Measurements from ENCODE around the gene SEC14L5.

Gene SEC14L5

DNA sequence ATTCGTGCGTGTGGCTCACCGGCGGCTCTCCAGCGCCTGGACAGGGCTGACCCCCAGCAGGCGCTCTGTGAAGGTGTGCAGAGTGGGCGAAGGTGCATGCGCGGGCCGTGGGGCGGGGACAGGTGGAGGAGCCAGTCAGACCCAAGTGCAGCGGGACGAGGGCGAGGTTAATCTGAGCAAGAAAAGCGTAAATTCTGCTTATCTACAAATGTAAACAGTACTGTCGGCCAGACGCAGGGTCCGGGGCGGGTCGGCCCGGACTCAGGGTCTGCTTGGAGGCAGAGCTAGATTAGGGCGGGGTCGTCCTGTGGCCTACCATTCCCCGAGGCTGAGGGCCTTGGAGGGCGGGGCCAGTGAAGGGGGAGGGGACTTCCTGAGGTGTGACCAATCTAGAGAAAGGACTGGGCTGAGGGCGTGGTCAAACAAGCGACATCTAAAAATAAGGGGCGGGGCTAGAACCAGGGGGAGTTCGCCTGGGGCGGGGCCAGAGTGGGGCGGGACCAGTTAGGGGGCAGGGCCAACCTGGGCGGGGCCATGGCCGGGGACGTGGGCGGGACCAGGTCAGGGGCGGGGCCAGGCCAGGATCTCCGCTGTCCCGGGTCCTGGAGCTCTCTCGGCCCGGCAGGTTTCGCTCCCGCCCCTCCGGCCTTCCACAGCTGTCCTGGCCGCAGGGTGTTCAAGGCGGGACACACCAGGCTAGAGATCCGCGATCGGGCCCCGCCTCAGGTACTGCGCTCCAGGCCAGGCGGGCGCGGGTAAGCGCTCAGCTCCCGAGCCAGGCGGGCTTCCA, at the start of gene SEC14L5:
SEC14L5 (plus strand) TSS at position 611 of the 790 bp plus-strand sequence. CDS start 994 bp downstream, outside the sequence.
- in situ Hi-C loops (cut with HindIII; ENCODE audit: low sequenced_read_pairs), result no loop called here

DNA sequence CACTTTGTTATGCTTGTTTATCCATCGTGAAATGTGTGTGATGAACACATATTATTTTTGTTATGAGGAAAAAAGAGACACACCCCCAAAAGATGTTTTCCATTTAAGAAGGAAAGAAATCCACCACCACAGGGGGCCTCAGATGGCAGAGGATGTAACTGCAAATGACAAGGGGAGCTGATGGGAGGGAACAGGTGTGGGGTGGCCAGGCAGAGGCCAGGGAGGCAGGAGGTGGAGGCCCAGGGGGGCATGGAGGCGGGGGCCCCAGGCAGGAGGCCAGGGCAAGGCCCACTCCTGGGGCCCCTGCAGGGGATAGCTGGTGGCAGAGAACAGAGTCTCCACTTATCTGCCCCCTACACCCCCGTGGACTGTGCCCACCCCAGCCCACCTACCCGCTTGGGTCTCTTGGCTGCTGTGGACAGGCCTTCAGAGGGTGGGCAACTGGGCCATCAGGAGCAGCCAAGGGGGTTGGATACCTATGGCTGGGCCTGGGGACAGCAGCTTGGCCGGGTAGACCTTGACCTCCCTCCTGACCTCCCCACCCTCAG, 49.2 kb upstream of the SEC14L5 start:
- in situ Hi-C loops (cut with HindIII; ENCODE audit: low sequenced_read_pairs), result no loop called here

DNA sequence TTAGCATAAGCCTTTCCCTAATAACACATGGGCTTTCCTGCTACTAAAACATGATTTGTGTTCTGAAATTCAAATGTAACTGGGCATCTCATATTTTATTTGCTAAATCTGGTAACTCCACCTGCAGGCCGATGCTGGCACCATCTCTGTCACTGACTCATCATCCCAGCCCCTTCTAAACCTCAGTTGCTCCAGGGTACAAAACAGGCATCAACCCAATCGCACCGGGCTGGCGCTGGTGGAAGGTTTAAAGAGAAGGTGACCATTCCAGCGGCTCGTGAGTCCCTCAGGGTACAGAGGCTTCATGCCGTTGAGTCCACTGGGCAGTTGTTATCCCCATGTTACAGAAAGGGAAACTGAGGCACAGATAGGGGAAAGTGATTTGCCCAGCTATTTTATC, 48.3 kb upstream of the SEC14L5 start:
- in situ Hi-C loops (cut with HindIII; ENCODE audit: low sequenced_read_pairs), result no loop called here

GRCh38 chr16:4910828-4911227, 47.3 kb upstream of the SEC14L5 start:
- in situ Hi-C loops (cut with HindIII; ENCODE audit: low sequenced_read_pairs), result no loop called here

DNA sequence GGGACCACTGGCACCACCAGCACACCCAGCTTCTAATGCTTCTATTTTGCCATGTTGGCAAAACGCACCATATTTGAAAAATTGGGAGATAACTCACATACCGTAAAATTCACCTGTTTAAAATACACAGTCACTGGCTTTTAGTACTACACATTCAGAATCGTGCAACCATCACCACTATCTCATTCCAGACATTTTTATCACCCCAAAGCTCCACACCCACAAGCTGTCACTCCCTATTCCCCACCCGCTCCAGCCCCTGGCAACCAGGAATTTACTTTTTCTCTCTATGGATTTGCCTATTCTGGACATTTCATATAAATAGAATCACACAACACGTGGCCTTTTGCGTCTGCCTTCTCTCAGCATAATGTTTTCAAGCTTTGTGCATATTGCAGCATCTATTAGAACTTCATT, 46.2 kb upstream of the SEC14L5 start:
- in situ Hi-C loops (cut with HindIII; ENCODE audit: low sequenced_read_pairs), result no loop called here

- in situ Hi-C loops (cut with HindIII; ENCODE audit: low sequenced_read_pairs), result no loop called here
These were observed 44.9 kb upstream of the SEC14L5 start for GRCh38 chr16:4913130-4913773.

DNA sequence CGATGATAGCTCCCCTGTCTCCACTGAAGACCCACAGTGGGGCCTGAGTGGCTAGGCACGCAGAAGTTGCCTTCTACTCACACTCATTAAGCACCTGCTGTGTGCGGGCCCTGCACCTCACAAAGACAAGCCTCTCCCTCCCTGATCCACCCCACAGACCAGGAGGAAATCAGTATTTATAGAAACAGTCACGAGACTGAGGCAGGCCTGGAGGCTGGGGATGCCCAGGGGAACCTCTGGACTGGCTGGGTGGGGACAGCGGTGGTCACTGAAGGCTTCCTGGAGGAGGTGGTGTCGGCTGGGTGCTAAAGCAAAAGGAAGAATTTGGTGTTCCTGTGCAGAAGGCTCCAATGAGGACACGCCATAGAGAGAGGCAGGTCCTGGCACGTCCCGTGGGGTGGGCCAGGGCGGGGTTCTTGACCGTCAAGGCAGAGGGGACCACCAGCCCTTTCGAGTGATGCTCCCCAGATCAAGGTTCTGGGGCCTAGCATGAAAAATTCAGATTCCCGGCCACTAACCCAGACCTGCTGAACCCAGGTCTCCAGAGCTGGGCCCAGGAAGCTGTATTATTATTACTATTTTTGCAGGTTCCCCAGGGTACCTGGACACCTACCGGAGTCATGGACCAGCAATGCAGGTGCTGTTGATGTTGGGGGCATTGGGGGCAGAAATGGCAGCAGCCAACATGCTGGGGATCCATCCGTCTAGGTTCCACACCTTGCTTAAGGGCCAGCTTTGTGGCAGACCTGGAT, 44.2 kb upstream of the SEC14L5 start:
- in situ Hi-C loops (cut with HindIII; ENCODE audit: low sequenced_read_pairs), result no loop called here

DNA sequence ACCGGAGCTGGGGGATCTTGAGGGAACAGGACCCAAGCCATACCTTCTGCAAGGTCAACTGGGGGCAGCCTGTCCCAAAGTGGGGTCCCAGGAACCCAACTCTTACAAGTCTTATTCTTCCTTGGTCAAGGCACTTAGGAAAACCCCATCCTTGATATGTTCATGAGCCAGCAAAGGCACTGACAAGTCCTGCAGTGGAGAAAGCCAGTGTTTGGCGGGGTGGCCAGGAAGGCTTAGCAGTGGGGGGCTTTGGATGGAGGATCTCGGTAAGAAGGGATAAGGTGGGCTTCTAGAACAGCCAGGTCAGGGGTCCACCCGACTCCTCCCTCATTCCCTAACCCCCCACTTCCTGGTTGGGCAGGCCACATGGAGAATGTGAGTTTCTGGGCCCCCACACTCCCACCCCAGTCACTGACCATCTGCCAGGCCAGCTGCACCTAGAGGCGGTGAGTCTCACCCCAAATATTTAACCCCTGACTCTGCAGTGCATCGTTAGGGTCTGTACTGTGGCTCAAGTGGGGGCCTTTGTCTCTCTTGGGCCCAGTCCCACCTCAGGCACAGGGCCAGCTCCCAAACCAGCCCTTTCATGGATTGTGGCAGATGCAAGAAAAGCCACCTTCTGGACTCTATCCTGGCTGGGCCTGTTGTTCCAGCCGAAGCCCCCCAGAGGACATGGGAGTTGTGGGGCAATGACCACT, 43.5 kb upstream of the SEC14L5 start:
- in situ Hi-C loops (cut with HindIII; ENCODE audit: low sequenced_read_pairs), result no loop called here

DNA sequence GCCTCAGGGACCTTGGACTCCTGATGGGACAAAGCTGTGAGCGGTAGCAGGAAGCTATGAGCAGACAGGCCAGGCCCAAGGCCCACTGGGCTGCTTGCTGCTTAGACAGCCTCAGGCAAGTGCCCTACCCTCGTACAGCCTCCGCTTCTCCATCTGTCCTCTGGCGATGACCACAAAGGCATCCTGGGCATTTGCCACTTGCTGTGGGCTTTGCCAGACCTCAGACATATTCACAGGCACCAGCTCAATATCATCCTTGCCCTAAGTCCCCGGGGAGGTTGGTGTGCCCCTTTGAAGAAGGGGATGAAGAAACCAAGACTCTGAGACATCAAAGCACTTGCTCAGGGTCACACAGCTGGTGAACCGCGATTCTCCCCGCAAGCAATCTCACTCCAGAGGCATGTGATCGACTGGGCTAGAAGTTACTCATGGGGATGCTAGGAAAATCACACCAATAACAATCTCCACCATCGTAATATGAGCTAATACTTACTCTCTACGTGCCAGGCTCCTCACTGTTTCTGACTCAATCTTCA, 42.8 kb upstream of the SEC14L5 start:
- in situ Hi-C loops (cut with HindIII; ENCODE audit: low sequenced_read_pairs), result no loop called here

DNA sequence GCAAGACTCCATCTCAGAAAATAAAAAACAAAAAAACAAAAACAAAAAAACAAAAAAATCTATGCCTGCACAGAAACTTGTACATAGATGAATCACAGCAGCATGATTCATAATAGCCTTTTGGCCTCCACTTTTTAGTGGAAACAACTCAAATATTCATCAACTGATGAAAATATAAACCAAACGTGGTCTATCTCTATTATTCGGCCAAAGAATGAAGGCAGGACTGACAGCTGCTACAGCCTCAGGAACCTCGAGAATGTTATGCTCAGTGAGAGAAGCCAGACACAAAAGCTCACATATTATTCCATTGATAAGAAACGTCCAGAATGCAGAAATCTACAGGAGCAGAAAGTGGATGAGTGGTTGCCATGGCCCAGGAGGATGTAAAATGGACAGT, 41.0 kb upstream of the SEC14L5 start:
- in situ Hi-C loops (cut with HindIII; ENCODE audit: low sequenced_read_pairs), result no loop called here

DNA sequence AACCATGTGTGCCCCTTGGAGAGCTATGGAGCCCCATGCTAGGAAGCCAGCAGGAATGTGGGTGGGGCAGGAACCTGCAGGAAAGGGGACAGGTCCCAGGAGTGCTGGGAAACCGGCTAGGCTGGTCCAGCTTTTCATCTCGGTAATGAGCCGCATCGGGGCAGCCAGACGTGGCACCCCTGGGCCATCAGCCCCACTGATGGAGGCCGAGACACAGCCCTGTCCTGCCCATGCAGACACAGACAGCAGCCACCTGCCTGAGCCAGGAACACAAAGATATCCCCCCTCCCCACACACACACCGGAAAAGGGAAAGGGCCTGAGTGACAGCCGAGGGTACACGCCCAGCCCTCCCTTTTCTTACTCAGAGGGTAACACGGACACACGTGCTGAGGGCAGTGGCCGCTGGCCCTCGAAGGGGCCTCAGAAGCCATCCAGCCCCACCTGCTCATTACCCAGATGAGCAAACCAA, 39.3 kb upstream of the SEC14L5 start:
- in situ Hi-C loops (cut with HindIII; ENCODE audit: low sequenced_read_pairs), result no loop called here

DNA sequence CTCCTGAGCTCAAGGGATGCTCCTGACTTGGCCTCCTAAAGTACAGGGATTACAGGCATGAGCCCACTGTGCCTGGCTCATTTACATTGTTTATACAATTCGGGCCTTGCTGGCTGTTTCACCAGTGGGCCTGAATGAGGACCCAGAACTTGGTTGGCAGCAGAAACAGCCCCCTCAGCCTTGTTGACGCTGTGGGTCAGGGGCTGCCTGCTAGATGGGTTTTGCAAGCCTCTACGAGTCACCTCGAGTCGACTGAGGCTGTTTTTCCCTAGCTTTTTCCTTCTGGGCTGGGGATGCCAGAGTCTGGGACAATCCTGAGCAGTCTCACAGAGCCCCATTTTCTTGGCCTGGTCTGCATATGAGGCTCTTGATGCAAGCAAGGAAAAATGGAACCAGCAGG, 37.3 kb upstream of the SEC14L5 start:
- in situ Hi-C loops (cut with HindIII; ENCODE audit: low sequenced_read_pairs), result no loop called here

DNA sequence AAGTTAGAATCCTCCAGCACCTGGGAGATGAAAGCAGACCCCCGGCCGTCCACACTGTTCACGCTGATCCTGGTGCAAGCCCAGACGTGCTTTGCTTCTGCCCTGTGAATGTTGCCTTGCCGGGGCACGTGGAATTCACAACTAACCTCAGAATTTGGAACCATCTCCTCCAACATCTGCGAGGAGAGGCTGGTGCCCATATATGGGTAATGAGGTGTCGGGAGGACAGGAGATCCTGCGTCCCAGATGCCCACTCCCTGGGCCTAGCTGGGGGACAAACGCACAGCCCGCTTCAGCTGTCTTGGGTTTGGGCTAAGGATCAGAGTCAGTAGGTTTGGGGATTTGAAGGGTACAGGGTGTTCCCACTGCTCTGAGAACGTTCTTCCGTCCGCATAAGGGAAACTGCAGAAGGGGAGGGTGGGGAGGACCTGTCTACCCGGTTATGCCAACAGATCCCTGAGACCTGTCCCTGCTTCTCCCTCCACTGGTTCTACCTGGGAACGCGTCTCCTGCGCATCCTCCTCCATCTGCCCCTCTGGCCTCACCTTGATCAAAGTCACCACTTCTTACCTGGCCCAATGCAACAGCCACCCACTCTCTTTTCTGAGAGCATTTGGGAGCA, 35.3 kb upstream of the SEC14L5 start:
- in situ Hi-C loops (cut with HindIII; ENCODE audit: low sequenced_read_pairs), result no loop called here

DNA sequence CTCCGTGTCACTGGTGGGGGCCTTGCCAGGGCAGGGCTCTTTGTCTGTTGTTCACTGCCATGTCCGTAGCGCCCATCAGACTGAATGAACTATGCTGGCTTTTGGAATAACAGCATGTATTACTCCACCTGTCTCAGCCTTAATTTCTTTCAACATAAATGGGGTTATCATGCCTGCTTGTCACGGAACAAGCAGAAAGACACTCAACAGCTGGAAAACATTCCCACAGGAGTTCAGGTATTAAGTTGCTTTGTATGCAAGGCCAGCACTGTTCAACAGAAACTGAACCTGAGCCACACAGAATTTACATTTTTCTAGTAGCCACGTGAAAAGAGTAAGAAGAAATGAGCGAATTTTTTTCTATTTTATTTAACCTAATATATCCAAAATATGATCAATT, 34.3 kb upstream of the SEC14L5 start:
- in situ Hi-C loops (cut with HindIII; ENCODE audit: low sequenced_read_pairs), result no loop called here

- in situ Hi-C loops (cut with HindIII; ENCODE audit: low sequenced_read_pairs), result no loop called here
These were observed 33.4 kb upstream of the SEC14L5 start for GRCh38 chr16:4924593-4925292.

- in situ Hi-C loops (cut with HindIII; ENCODE audit: low sequenced_read_pairs), result no loop called here
These were observed 32.9 kb upstream of the SEC14L5 start for GRCh38 chr16:4925293-4925607.

GRCh38 chr16:4925791-4926190, 32.3 kb upstream of the SEC14L5 start:
- in situ Hi-C loops (cut with HindIII; ENCODE audit: low sequenced_read_pairs), result no loop called here

GRCh38 chr16:4926928-4927327, 31.2 kb upstream of the SEC14L5 start:
- in situ Hi-C loops (cut with HindIII; ENCODE audit: low sequenced_read_pairs), result no loop called here

GRCh38 chr16:4927661-4928060, 30.5 kb upstream of the SEC14L5 start:
- in situ Hi-C loops (cut with HindIII; ENCODE audit: low sequenced_read_pairs), result no loop called here

- in situ Hi-C loops (cut with HindIII; ENCODE audit: low sequenced_read_pairs), result no loop called here
These were observed 29.9 kb upstream of the SEC14L5 start for GRCh38 chr16:4928227-4928626.

Measured in endothelial cell of hepatic sinusoid (primary cell).